Stimulated activated CD4-positive, alpha-beta T cell treated with anti-CD3 and anti-CD28 coated beads, Interleukin-12 subunit alpha, Interleukin-12 subunit beta, amount 100 ng/mL, for 4 hours (primary cell): Measurements from ENCODE around the gene AGAP3.
"Not testable (repeated sequence)": the region's sequence is repeated elsewhere in the genome, so short reads cannot be mapped to it uniquely, and the experiment has no call there.

Experiments
- DNase-seq: peaks from one replicate; pipeline ENCODE4 v3.0.0-alpha.2; 2020

AGAP3 gene

DNA sequence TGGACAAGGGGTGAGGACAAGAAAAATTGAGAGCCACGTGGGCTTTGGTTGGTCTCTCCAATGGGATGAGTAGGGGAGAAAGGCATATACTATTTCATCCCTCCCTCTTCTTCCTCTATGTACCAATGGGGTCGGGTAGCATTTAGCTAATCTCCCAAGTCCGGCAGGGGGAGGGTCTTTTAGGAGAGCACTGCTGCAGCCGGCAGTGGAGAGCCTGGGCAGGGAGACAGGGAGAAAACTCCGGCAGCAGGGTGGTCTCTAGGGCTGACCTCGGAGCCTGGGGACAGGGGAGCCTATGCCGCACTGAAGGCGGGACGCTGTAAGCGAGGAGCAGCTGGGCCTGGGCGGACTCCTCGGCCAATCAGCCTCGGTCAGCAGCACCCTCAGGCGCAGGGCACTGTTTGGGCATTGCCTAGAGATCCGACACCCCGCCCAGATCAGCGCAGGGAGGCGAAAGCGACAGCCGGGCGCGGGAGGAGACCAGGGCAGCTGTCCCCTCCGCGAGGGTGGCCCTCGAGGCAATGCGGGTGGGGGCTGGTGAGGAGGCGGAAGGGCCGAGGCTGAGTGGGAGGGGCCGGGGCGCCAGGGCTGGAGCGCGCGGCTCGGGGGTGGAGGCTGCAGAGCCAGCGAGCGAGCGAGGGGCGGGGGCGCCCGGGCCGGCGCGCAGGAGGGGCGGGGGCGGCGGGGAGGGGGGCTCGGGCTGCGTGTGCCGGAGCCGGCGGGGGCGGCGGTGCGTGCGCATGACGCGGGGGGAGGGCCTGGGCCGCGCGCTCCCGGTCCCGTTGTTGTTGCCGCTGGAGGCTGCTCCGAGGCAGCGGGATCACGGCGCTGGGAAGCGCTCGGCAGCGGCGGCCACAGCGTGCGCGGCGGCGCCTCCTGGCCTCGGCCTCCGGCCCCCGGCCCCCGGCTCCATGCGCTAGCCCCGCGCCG is at the start of gene AGAP3:
TSS of gene AGAP3 (plus strand) at position 785 of the 930 bp plus-strand sequence. CDS start 267 bp downstream, outside the sequence.
- peak; percentile 63 for DNase-seq

- peak; percentile 61 for DNase-seq
These were observed 47.1 kb upstream of the AGAP3 start for GRCh38 chr7:151038951-151039849.

- no peak for DNase-seq
These were observed 46.3 kb upstream of the AGAP3 start for GRCh38 chr7:151039850-151040548.

DNA sequence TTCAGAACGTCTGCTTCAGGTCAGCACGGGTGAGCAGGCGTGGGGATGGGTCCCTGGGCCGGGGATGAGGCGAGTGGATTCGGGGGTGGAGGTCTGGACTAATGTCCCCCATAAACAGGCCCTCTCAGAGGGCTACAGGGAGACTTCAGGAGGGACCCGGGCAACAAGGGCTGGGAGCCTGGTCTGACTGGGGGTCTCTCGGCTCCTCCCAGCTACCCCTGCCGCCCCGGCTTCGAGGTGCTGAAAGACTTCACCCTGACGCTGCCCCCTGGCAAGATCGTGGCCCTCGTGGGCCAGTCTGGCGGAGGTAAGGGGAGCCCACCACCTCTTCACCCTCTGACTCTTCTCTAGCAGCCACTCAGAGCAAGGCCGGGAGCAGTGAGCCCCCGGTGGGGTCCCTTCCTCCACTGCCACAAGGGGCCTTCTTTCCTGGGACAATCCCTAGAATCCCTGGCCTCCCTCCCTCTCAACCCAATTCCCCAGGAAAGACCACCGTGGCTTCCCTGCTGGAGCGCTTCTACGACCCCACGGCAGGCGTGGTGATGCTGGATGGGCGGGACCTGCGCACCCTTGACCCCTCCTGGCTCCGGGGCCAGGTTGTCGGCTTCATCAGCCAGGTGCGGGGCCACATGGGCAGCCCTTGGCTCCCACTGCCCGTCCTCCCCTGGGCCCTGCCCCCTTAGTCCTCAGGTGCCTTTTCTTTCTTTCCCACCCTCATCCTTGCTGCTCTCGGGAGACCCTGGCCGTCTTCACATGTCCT is 45.5 kb upstream of the AGAP3 start:
- no peak for DNase-seq

GRCh38 chr7:151043449-151043848 is 42.8 kb upstream of the AGAP3 start:
- DNase-seq, result not testable (repeated sequence)

- DNase-seq, result no peak
These were observed 42.3 kb upstream of the AGAP3 start for GRCh38 chr7:151043959-151044358.

DNA sequence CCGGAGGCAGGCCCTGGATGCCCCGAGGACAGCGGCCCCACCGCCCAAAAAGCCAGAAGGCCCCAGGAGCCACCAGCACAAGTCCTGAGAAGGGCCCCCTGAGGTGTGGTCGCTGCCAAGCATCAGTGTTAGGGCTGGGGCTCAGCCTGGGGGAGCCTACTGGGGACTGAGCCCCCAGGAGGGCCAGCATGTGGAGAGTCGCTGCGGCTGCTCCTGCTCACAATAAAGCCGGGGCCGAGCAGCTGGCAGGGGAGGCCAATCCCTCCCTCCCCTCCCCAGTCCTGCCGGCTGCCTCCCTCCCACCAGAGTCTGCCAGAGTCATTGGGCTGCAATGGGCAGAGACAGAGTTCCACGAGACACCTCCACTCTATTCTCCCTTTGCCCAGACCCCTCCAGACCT is 41.0 kb upstream of the AGAP3 start:
- no peak for DNase-seq

DNA sequence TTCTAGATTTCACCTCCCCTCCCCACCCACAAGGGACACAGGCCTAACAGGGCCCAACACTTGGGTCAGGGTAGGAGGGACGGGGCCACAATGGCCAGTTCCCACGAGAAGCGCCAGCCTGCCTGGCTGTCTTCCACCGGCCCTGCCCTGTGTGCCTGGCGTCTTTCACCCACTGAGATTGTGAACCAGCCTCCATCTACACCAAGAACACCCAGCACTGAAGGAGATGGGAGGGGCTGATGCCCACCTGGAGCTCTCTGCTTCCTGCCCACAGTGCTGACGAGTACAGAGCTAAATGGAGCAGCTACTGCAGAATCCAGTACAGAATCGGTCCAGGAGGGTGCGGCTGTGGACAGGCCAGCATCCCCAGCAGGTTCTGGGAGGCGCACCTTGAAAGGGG is 40.3 kb upstream of the AGAP3 start:
- DNase-seq, result no peak

DNA sequence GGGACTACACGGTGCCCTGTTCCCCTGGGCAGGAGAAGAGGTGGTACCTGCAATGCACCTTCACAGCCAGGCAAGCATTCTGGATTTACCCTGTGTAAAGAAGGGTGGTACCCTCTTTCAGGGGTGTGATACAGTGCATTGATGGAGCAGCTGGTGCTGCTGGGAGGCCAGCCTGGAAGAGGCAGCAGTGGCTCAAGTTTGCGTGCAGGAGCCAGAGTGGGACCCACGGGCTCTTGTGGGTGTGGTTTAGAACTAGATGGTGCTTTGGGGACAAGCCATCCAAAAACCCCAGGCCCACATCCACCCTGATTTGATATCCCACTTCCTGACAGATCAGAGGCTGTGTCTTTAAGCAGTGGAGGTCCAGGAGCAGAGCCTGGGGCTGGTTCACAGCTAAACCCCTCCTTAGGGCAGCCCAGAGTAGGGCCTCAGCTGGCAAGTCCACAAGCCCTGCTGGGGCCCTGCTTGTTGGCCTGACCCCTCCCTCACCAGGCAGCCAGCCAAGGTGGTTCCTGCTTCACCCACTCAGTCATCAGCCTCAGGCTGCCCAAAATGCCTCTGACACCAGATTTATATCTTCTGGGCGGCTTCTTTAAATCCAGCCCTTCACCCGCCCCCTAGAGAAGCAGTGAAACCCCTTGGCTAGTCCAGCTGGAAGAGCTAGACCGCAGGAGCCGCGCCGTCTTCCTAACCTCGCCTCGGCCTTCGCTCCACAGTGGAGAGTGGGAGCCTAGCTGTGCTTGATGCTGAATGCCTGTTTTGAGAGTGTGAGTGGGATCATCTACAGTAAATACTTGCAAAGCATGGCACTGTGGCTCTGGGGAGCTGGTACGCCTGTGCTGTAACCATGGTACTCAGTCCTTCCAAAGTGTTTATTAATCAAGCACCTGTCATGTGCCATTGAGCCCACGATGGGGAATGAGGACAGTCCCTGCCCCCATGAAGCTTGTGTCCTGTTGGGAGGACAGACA is 39.4 kb upstream of the AGAP3 start:
- DNase-seq, result no peak

DNA sequence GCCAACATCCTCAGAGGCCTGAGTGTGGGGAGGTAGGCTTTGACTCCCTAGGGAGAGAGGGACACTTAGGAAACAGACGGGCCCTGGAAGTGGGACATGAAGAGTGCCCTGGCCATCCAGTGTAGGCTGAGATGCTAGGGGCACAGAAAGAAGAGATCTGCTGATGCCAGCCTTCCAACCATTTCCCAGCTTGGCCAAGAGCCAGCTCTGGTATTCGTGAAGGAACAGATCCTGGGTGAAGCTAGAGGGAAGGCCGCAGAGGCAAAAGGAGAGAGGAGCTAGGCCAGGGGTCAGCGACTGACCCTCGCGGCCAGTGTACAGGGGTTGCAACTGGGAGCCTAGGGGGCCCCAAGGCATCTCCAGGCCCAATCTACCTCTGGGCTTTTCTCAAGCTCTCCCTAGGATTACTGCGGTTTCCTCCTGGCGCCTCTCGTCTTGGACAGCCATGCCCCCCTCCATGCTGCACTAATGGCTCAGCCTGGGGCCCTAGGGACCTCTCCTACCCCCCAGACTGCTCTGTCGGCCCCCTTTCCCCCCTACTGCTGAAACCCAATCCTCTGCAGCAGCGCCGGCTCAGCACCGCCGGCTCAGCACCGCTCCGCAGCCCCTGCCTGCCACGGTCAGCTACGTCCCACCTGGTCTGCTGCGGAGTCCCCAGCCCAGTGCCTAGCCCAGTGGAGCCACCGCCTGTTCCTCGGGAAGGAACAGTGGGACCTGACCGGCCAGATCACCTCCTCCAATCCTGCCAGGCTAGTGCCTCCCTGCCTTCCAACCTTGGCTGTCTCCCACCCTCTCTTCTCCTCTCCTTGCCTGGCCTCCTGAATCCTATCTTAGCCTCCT is 38.1 kb upstream of the AGAP3 start, which contains the start of gene ASIC3:
TSS of gene ASIC3 (plus strand) at position 556 of the 840 bp plus-strand sequence. CDS start 355 bp downstream, outside the sequence.
- no peak for DNase-seq

DNA sequence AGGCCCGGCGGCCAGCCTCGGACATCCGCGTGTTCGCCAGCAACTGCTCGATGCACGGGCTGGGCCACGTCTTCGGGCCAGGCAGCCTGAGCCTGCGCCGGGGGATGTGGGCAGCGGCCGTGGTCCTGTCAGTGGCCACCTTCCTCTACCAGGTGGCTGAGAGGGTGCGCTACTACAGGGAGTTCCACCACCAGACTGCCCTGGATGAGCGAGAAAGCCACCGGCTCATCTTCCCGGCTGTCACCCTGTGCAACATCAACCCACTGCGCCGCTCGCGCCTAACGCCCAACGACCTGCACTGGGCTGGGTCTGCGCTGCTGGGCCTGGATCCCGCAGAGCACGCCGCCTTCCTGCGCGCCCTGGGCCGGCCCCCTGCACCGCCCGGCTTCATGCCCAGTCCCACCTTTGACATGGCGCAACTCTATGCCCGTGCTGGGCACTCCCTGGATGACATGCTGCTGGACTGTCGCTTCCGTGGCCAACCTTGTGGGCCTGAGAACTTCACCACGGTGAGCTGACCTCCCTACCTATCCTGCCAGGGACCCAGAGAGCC is 37.3 kb upstream of the AGAP3 start:
- no peak for DNase-seq

- peak; percentile 46 for DNase-seq
These were observed 35.2 kb upstream of the AGAP3 start for GRCh38 chr7:151051108-151051507.

- DNase-seq, result no peak
These were observed 33.2 kb upstream of the AGAP3 start for GRCh38 chr7:151053096-151053495.

GRCh38 chr7:151053751-151054150 is 32.5 kb upstream of the AGAP3 start:
- DNase-seq, result no peak

DNA sequence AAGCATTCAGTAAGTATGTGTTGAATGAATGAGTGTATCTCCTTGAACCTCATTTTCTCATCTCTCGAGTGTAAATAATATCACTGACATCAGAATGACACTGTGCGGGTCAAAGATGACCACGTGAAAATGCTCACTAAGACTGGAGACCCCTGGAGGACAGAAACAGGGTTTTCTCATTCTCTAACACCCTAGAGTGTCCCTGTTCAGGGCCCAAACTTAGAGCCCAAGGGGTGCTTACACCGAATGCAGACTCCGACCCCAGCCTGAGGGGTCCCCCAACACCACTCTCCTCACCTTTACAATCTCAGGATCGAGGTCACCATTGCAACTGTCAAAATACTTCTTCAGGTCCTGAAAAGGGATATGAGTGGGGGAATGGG is 30.0 kb upstream of the AGAP3 start:
- no peak for DNase-seq

GRCh38 chr7:151056666-151057505 is 29.4 kb upstream of the AGAP3 start:
- no peak for DNase-seq

DNA sequence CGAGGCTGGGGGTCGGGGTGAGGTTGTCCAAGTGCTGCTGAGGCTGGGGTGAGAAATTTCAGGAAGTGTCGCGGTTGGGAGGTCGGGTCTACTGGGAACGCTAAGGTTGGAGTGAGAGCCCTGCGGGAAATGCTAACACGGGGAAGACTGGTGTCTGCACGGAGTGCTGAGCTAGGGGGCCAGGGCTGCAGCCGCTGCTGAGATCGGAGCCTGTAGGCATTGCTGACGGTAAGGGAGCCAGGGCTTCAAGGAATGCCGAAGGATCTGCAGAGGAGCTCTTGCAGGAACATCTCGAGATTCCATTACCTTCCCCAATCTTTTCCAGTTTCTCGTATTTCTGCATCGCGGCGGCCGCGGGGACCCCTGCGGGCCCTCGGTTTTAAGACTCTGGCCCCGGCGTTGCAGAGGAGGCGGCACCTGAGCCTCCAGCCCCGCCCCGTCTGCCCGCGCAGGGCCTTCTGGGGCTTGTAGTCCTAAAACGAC is 28.7 kb upstream of the AGAP3 start, which contains the start of gene CDK5:
TSS of gene CDK5 (minus strand) at position 392 of the 483 bp plus-strand sequence. CDS start at position 343, 49 bp downstream.
- no peak for DNase-seq
